HUES64 (cell line): ENCODE data around the gene MEAF6.

Source experiments
- H3K27ac ChIP-seq: 2 replicates; pipeline ENCODE4 v1.7.0; 2013; ENCODE audit warnings: low read depth, low read length, inconsistent platforms
- H3K27me3 ChIP-seq: 2 replicates; pipeline ENCODE4 v1.6.1; 2013; ENCODE audit warnings: mild to moderate bottlenecking, low read length; ENCODE audit not compliant: insufficient read depth
- H3K36me3 ChIP-seq: 2 replicates; pipeline ENCODE4 v1.6.1; 2013; ENCODE audit warnings: mild to moderate bottlenecking, low read length; ENCODE audit not compliant: insufficient read depth
- H3K4me1 ChIP-seq: 2 replicates; pipeline ENCODE4 v1.6.1; 2013; ENCODE audit warnings: mild to moderate bottlenecking, low read length, moderate library complexity; ENCODE audit not compliant: insufficient read depth
- H3K4me3 ChIP-seq: 2 replicates; pipeline ENCODE4 v1.5.1; 2013; ENCODE audit warnings: mild to moderate bottlenecking, low read length, moderate library complexity
- H3K9ac ChIP-seq: 2 replicates; pipeline ENCODE4 v1.6.1; 2013; ENCODE audit warnings: mild to moderate bottlenecking, low read depth, low read length
- H3K9me3 ChIP-seq: 2 replicates; pipeline ENCODE4 v1.6.1; 2013; ENCODE audit warnings: low read depth, low read length; ENCODE audit not compliant: insufficient read depth
- WGBS: fragments of 150-250, 120-280 bp; methylation state at CpG from one replicate; pipeline ENCODE4 v1.1.7; 2013; ENCODE audit warnings: missing lambda C conversion rate; 5-methylcytosine and 5-hydroxymethylcytosine counted together

MEAF6 gene

DNA sequence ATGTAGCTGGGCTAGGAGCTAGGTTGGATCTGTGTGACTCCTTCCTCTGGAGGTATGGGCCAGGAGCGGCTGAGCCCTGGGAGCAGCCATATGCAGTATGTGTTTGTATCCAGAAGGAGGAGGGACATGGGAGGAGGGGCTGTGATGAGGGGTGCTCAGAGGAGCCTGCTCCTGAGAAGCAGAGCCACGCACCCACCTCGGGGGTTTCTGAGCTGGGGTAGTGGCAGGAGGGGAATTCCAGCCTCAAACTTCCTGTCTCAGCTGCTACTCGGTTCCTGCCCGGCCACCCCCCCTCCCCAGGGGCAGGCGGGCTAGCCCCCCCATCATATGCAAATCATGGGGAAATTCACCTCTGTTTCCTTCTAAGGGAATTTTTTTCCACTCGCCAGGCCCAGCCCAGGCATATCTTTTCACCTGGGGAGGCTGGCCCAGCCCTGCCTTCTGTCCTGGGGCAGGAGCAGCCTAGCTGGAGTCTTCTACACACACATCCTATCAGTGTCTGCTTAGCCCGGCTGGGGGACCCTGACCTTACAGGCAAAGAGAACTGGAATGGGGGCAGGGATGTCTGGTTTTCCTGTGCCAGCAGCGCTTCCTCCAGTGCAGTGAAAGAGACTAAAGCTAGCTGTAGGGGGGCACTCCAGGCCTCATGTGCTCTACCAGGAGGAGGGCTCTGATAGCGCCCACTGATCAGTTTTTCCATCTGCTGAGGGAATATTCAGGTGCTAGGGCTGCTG lies 37.2 kb downstream of the MEAF6 start:
- H3K36me3 ChIP-seq = peaks cover 48% of the 10 kb centered on the region
- H3K4me3 ChIP-seq = peak overlapping the region; percentile 7; the same call in 1 of the 2 replicates
- H3K4me1 ChIP-seq = peaks cover 40% of the 10 kb centered on the region
- peak overlapping the region; percentile 40 for H3K9ac ChIP-seq
- peak overlapping the region; percentile 86 for H3K27ac ChIP-seq
- WGBS = 23% methylated on average over 10 of the region's 10 CpGs
- H3K27me3 ChIP-seq = peaks cover 18% of the 10 kb centered on the region
- H3K9me3 ChIP-seq = no peaks in the 10 kb centered on the region

DNA sequence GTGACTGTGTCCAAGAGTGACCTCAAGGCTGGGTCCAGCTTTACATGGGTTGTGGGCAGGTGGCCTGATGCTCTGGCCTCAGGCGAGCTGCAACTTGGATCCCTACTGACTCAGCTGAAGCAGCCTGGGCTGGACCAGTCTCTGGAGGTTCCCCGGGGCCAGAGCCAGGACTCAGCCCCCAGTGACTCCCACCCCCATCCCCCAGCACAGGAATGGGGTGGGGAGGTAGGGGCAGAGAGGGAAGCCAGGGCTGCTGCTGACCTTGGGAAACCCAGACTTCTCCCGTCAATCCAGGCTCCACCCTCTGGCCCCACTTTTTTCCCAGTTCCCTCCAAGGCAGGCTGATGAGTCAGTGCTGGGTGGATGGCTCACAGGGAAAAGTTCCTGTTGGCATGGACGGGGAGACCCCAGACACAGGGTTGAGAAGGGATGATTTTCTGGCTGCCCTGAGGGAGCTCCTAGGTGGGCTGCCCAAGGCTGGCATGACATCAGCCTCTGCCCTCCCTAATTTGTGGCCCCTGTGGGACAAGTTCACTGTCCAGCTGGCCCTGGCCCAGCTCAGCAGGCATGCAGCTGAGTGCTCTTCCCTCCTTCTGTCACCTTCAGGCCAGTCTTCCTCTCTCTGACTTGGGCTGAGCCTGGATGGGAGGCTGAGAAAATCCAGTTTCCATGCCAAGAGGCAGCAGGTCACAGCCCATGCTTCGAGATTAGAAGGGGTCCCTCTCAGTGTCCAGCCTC lies 37.9 kb downstream of the MEAF6 start:
- H3K9ac ChIP-seq = peak overlapping the region; percentile 39
- WGBS = 49% methylated on average over 5 of the region's 5 CpGs
- peak overlapping the region; percentile 7; the same call in 1 of the 2 replicates for H3K4me3 ChIP-seq
- peaks cover 40% of the 10 kb centered on the region for H3K36me3 ChIP-seq
- H3K27me3 ChIP-seq = peaks cover 20% of the 10 kb centered on the region
- H3K9me3 ChIP-seq = no peaks in the 10 kb centered on the region
- peaks cover 47% of the 10 kb centered on the region for H3K4me1 ChIP-seq
- H3K27ac ChIP-seq = peak overlapping the region; percentile 86

- peaks cover 20% of the 10 kb centered on the region for H3K27me3 ChIP-seq
- H3K4me3 ChIP-seq = peak overlapping the region; percentile 7; the same call in 1 of the 2 replicates
- H3K4me1 ChIP-seq = peaks cover 52% of the 10 kb centered on the region
- no peaks in the 10 kb centered on the region for H3K9me3 ChIP-seq
- 75% methylated on average over 9 of the region's 9 CpGs for WGBS
- no peak overlapping the region for H3K9ac ChIP-seq
- H3K27ac ChIP-seq = no peak overlapping the region
- peaks cover 35% of the 10 kb centered on the region for H3K36me3 ChIP-seq
These were observed 38.5 kb downstream of the MEAF6 start for GRCh38 chr1:37476087-37476452.

GRCh38 chr1:37475380-37476086 lies 39.0 kb downstream of the MEAF6 start:
- peak overlapping the region; percentile 82 for H3K4me3 ChIP-seq
- peaks cover 20% of the 10 kb centered on the region for H3K27me3 ChIP-seq
- peaks cover 29% of the 10 kb centered on the region for H3K36me3 ChIP-seq
- H3K4me1 ChIP-seq = peaks cover 53% of the 10 kb centered on the region
- H3K9ac ChIP-seq = no peak overlapping the region
- H3K9me3 ChIP-seq = no peaks in the 10 kb centered on the region
- WGBS = 84% methylated on average over 24 of the region's 24 CpGs
- H3K27ac ChIP-seq = no peak overlapping the region

- peak overlapping the region; percentile 26; the same call in 1 of the 2 replicates for H3K27ac ChIP-seq
- WGBS = 7% methylated on average over 38 of the region's 38 CpGs
- peak overlapping the region; percentile 82 for H3K4me3 ChIP-seq
- H3K4me1 ChIP-seq = peaks cover 53% of the 10 kb centered on the region
- H3K36me3 ChIP-seq = peaks cover 23% of the 10 kb centered on the region
- peak overlapping the region; percentile 67 for H3K9ac ChIP-seq
- H3K9me3 ChIP-seq = no peaks in the 10 kb centered on the region
- H3K27me3 ChIP-seq = peaks cover 20% of the 10 kb centered on the region
These were observed 39.7 kb downstream of the MEAF6 start for GRCh38 chr1:37474697-37475379.

DNA sequence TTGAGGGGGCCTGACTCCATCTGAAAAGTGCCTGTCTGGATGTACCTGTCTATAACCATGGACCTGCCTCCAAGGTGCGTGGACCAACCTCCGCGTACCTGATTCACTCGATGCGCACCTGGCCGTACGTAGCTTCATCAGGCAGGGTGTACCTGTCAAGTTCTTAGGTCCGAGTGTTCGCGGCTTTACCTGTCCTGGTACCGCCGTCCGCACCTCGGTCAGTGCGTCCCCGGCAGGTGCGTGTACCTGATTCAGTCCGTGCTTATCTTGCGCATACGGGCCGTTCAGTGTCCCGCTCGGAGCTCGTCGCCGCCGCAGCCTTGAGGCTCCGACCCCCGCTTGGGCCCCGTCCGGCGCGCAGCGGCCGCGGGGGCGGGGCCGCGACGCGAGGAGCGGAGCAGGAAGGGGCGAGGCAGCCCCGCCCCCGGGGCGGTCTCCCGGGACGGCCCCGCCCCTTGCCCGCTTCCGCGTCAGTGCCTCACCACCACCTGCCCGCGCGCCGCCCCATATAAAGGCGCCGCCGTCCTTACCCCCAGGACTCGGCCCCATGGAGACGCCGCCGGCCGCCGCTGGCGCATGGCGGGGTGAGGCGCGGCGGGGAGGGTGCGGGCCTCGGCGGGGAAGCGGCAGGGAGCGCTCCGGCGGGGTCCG lies 40.4 kb downstream of the MEAF6 start, which contains the start of gene ZC3H12A:
Gene ZC3H12A, plus strand, starts transcription at position 535 of the 651 bp plus-strand sequence. CDS start 917 bp downstream, outside the sequence.
- 1% methylated on average over 78 of the region's 78 CpGs for WGBS
- Histone ChIP-seq H3K27me3 (peaks cover 20% of the 10 kb centered on the region), H3K9me3 (no peaks in the 10 kb centered on the region), H3K27ac (peak within 1 kb of the TSS; percentile 26; the same call in 1 of the 2 replicates), H3K9ac (peak within 1 kb of the TSS; percentile 67), H3K36me3 (peaks cover 20% of the 10 kb centered on the region), H3K4me3 (peak within 1 kb of the TSS; percentile 82), H3K4me1 (peaks cover 53% of the 10 kb centered on the region)

DNA sequence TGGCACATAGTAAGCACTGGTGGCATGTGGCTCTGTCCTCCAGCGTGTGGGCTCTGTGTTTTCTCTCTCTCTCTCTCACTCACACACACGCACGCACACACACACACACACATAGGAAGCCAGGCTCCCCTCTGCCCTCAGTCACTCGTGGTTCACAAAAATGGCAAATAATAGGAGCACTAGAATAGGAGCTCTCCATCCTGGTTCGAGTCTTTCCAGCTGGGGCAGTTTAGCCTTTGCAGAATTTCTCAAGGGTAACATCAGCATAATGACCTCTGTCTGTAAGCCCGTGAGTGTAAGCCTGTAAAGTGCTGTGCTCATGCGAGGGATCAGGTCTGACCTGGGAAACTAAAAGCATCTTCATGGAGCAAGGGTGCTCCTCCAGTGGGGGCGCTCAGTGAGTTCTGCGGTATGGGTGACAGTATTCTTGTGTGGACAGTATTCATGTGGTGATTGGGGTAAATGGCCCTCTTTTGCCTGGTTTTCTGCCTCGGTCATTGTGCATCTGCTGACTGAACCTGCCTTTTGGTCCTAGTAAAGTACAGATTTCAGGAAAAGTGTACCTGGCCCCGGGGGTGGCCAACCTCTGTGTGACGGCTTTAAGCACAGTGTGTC lies 41.0 kb downstream of the MEAF6 start:
- Histone ChIP-seq H3K27me3 (peaks cover 20% of the 10 kb centered on the region), H3K9ac (no peak overlapping the region), H3K9me3 (no peaks in the 10 kb centered on the region), H3K4me1 (peaks cover 53% of the 10 kb centered on the region), H3K36me3 (peaks cover 16% of the 10 kb centered on the region), H3K4me3 (peak overlapping the region; percentile 82), H3K27ac (no peak overlapping the region)
- 46% methylated on average over 12 of the region's 12 CpGs for WGBS

DNA sequence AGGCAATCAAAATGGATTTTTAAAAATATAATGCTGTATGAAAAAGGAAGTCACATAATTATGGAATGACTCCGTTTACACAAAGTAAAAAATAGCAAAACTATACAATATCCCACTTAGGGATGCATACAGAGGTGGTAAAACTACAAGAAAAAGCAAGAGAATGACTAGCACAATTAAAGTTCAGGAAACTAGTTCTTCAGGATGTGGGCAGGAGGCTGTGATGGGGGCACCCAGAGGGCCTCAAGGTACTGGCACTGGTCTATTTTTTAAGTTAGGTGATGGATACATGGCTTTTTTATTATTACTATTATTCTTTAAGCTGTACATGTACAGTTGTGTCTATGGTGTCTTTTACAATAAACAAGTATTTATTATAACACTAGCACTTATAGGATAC lies 41.6 kb downstream of the MEAF6 start:
- H3K4me1 ChIP-seq = peaks cover 49% of the 10 kb centered on the region
- H3K9me3 ChIP-seq = no peaks in the 10 kb centered on the region
- no CpG with 5 or more reads among the region's 1 CpG for WGBS
- H3K27ac ChIP-seq = no peak overlapping the region
- H3K27me3 ChIP-seq = peaks cover 20% of the 10 kb centered on the region
- peaks cover 10% of the 10 kb centered on the region for H3K36me3 ChIP-seq
- no peak overlapping the region for H3K4me3 ChIP-seq
- no peak overlapping the region for H3K9ac ChIP-seq

- H3K27ac ChIP-seq = no peak overlapping the region
- H3K9ac ChIP-seq = no peak overlapping the region
- H3K27me3 ChIP-seq = peaks cover 20% of the 10 kb centered on the region
- WGBS = 69% methylated on average over 7 of the region's 7 CpGs
- peaks cover 9% of the 10 kb centered on the region for H3K36me3 ChIP-seq
- H3K4me1 ChIP-seq = peaks cover 42% of the 10 kb centered on the region
- H3K9me3 ChIP-seq = no peaks in the 10 kb centered on the region
- no peak overlapping the region for H3K4me3 ChIP-seq
These were observed 42.3 kb downstream of the MEAF6 start for GRCh38 chr1:37472281-37472680.
